CD4-positive, alpha-beta T cell treated with Interferon alpha-2 for 1 hour (primary cell): ENCODE data around the gene KRT75.
"Not testable (repeated sequence)": the region's sequence is repeated elsewhere in the genome, so short reads cannot be mapped to it uniquely, and the experiment has no call there.

Experiments
- DNase-seq, 2 donors: peaks; one replicate each; pipeline ENCODE4 v3.0.0-alpha.2; 2020 to 2022

KRT75 gene

DNA sequence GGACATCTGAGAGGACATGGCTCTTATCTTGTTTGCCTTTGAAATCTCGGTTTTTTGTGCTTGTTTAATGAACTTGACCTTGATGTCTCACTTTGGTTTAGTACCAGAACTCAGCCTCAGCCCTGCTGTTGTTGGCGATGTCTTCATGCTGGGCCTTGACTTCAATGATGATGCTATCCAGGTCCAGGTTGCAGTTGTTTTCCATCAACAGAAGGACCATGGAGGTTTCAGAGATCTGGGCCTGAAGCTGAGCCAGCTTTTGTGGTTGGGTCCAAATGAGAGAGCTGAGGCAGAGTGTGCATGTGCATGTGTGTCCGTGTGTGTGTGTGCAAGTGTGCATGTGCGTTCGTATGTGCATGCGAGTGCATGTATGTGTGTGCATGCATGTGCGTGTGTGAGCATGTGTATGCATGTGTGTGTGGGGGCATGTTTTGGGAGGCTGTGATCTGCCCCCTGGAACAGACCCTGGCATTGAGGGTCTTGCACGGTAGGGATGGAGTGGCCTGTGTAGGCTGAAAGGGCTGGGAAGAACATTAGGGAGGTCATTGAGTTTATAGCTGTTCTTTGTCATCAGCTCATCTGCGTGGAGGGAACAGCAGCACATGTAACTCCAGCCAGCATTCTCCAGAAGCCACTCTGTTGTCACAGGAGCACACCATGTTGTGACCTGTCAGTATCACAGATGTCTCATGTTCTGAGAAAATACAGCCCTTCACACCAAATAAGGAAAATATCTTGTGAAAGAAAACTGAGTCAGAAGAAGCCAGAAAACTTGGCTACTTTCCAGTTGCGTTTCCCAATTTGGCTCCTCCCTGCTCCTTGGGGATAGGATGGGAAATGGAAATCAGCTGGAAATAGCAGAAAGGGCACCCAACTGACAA, 18.1 kb downstream of the KRT75 start:
- no peak for DNase-seq

DNA sequence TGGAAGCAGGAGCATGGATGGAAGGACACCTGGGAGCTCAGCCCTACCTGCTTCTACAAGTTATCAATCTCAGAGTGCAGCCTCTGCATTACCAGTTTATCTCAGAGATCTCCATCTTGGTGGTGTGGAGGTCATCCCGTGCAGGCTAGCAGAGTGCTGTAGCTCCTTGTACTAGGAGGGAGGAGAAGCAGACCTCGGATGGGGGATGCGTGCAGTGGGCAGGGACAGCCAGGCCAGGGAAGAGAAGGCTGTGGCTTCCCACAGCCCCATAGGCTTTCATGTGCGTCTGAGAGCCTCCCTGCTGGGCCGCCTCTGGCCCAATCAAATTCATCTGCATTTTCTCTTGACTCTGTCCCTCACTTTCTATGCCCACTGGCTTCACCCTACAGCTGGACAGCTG, 19.2 kb downstream of the KRT75 start:
- DNase-seq: no peak

DNA sequence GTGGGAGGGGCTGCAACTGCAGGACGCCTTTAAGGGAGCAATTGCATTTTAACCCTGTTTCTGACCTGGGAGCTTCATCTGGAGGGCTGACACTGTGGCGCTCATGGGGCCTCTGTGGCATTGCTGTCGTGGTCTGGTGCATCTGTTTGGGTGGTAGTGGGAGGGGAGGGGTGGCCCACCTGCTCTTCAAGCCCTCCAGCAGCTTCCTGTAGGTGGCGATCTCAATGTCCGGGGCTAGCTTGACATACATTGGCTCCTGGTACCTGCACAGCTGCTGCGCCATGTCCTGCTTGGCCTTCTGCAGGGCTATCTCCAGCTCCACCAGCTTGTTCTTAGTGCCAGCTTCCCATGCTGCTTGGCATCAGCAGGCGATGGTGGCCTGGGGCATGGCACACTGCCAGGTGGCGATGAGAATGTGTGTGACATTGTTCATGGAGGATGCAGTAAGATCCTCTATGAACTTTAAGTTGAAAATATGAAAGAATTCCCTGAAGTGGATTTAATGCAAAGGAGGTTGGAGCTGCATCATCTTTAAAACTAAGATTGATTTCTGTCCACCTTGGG, 20.3 kb downstream of the KRT75 start:
- DNase-seq: no peak

DNA sequence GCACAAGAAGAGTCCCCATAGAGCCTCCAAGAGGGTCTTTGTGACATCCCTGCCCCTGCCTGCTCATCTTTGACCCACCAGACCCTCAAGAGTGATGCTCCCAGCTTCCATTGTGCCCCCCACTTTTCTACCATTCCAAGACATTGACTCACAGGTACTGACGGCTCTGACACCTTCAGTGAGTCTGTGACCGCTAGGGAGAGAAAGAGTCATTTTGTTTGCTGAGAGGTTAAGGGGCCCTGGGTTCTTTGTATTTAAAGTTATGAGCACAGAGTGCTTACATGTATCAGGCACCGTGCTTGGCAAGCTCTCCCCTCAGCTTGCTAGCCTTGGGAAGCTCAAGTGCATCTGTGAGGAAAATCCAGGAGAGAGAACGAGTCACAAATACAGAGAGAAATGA, 21.0 kb downstream of the KRT75 start:
- no peak for DNase-seq

DNA sequence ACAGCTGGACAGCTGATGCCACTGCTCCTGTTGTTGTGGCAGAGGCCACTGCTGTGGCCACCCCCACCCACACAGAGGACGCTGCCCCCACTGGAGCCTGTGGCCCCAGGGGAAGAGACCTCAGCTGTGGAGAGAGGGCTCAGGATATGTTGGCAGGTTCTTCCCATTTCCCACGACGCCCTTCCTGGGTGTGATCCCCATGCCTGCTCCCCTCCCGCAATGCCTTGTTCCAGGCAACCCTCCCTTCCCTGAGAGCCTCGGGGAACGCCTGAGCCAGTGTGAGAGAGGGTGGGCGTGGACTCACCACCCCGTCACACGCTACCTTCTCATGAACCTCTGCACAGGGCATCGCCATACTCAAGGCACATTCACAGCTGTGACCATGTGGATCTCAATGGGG, 22.4 kb downstream of the KRT75 start:
- no peak for DNase-seq

DNA sequence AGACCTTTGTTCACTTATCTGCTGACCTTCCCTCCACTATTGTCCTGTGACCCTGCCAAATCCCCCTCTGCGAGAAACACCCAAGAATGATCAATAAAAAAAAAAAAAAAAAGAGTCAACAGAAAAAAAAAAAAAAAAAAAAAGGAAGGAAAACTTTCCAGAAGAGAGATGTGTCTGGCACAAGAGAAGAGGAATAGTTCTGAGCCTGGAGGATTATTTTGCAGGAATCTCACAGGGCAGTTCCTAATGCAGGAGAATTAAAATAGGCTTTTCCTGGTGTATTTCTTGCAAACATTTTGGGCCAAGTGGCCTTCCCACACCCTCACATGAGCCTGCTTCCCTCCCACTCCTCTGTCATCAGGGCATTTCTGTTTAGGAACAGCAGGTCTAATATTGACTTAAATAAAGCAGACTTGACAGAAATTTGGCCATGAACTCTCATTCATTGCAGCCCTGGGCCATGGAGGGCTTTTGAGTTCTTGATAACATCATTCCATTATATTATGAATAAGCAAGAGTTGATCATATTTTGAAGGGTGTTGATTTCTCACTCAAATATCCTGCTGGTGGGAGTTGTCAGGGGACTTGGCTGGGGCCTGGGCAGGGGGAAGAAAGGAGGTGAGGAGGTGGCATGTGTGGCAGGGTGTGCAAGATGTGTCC, 23.5 kb downstream of the KRT75 start:
- not testable (repeated sequence) for DNase-seq

DNA sequence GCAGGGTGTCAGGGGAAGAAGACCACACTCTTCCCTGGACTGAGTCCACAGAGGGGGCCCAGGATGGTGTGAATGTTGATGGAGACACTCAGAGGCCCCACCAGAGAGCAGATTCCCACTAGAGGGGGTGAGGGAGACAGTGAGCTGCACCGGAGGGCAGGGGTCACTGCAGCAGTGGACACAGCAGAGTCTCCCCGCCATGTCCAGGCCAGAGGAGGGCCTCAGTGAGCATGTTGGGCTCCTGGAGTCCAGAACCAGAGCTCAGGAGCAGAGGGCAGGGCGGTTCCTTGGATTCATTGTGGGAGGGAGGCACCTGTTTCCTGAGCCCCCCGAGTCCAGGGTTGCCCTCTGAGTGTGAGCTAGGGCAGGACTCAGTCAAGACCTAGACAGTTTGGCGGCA, 26.3 kb downstream of the KRT75 start:
- no peak for DNase-seq

DNA sequence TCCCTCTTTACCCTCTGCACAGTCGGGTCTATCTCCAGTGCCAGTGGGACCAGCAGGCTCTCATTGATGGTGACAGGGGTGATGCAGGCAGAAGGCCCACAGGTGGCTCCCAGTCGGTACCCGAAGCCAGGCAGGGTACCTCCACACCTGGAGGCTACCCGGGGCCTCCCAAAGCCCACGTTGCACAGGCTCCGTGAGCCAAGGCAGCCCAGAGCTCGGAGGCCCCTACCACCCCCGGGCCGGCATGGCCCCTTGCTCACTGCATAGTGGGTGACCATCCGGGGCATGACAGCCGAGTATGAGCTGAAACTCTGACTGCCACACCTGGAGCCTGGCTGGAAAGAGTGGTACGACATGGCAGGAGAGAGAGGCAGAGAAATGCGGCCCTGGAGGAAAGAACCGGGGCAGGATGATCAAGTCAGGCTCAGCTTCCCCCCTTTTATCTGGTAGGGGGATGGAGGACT, 28.2 kb downstream of the KRT75 start, which contains the start of gene KRT82:
Gene KRT82, minus strand, starts transcription at position 414 of the 464 bp plus-strand sequence. Its CDS starts 58 bp downstream, at position 356.
- DNase-seq: no peak

DNA sequence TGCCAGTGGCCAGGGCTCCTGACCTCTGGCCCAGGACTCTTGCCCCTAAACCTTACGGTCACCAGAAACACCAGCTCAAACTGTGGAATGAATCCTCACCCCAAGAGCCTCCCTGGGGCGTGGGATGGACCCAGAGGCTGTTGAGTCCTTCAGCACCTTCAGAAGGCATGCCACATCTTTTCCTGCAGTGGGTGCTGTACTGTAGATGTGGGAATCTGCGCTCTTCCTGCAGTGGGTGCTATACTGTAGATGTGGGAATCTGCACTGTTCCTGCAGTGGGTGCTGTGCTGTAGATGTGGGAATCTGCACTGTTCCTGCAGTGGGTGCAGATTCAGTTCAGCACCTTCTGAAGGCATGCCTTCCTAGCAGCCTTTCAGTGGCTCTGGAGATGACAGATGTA, 29.2 kb downstream of the KRT75 start:
- no peak for DNase-seq

DNA sequence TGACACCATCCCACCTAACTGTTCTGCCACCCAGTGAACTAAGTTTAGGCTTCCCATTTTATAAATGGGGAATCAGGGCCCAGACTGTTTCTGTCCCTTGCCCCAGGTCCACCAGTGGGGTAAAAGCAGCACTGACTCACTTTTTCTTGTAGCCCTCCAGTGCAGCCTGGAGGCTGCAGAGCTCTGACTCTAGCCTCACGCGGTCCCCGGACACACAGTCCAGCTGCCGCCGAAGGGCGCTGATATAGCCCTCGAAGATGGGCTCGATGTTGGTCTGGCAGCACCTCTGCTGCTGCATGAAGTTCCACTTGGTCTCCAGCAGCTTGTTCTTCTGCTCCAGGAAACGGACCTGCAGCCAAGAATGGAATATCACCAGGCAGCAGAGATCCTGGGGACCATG, 30.6 kb downstream of the KRT75 start:
- DNase-seq: no peak

DNA sequence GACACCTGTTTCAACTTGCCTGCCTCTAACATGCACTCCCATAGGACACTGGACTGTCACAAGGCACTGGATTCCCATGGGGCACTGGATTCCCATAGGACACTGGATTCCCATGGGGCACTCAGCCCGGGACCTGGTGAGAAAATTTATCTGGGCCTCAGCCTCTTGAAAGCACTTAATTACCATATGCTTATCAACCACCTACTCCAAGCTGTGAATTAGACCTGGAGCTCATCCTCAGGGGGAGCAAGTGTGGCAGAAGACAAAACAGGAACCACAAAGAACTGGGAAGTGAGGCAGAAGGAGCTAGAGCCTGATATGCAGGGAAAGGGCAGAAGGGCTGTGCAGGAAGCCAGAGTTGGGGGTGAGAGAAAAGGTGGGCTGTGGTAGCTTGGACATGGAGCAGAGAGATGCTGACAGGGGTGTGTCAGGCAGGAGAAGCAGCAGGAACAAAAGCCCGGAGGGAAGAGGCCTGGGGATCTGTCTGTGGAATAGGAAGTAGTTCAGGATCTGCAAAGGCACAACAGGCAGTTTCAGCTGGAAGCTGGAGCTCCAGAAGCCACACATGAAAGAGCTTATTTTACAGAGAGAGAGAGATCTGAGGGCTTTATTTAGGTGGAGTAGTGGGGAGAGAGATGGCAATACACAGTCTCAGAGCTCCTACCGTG, 31.2 kb downstream of the KRT75 start:
- DNase-seq: no peak

DNA sequence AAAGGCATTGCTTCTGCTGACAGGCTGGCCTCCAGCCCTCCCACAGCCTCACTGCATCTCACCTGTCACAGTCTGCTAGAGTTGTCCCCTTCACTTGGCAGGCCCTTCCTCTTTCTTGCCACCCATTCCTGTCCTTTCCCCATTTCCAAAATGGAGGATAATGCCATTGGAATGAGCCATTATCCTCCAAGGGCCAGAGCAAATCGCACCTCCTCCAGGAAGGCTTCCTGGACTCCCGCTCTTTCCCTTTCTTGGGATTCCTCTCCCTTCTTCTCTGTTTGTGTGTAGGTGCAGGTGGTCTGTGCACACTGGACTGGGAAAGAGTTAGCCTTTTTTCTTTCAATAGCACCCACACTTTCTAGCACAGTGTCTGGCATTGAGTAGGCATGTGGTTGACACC, 31.8 kb downstream of the KRT75 start:
- DNase-seq: no peak

DNA sequence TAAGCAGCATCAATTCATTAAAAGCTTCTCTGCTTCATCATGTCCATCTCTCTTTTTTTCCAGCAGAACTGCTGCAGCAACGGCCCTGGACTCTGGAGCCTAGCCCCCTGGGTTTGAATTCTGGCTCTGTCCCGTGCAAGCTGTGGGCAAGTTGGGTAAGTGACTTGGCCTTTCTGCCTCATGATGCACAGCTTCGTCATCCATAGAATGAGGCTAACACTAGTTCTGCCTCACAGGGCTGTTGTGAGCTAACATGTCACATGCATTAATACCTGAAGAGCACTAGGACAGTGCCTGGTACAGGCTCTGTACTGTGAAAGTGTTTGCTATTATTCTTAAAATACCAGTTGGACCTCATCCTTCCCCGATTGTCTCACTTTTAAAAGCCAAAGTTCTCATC, 32.2 kb downstream of the KRT75 start:
- no peak for DNase-seq

DNA sequence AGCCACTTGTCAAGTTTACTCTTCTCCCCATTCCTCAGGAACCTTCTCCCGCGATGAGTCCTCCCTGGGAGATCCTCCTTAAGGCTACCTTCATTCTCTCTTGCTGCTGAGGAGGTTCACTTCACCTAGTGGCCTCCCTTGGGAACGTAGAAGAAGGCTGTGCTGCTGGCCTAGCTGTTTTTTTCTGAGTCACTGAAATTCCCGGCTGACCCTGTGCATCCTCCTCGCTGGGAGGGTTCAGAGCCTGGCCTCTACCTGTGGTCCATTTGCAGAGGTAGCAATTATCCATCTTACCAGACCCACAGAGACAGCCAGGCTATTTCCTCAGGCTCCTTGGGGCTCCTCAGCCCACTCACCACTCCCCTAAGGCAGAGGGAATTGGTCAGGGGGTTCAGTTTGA, 32.6 kb downstream of the KRT75 start:
- no peak for DNase-seq

DNA sequence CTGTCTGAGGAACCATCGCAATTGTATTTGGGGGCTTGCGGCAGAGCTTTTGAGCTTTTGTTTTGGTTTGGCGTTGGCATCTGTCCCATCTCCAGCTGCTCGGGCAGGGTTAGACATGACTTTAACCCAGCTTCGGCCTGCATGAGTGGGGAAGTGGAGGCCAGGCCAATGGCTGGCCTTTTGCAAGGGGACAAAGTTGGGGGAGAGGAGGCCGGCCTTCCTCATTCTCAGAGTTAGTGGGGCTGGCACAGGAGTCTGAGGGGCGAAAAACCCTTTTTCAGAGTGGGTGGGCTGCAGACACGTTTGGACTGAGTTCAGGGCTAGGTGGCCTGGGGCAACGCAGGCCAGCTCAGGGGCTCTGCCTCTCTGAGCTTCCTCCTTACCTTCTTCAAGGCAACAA, 33.3 kb downstream of the KRT75 start:
- no peak for DNase-seq

DNA sequence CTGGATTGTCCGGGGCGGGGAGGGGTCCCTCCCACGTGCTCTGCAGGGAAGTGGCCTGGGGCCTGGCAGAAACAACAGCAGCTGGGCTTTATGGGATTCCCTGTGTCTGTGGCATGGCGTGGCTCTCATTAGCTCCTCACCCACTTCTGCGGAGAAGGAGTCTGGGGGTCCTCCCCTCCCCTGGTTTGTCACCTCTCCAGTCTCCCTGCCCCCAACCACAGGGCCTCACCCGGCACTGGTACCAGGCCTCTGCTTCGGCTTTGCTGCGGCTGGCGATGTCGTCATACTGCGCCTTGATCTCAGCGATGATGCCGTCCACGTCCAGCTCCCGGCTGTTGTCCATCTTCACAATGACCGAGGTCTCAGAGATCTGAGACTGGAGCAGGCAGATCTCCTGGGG, 34.4 kb downstream of the KRT75 start:
- DNase-seq: no peak

DNA sequence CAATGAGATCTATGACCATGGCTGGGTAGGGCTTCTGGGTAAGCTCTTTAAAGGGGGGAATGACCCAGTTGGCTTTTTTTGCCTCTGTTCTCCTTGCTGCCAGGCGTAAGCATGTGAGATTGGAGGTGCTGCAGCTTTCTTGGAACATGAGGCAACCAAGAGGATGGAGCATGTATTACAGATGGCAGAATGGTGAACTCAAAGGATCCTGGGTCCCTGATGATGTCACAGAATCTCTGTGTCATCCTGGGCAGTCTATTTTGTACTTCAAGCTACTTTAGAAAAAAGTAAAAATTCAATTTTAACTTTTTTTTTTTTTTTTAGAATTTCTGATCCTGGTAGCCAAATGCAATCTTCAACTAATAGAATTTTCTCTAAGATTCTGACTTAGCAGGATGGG, 36.0 kb downstream of the KRT75 start:
- DNase-seq: no peak

DNA sequence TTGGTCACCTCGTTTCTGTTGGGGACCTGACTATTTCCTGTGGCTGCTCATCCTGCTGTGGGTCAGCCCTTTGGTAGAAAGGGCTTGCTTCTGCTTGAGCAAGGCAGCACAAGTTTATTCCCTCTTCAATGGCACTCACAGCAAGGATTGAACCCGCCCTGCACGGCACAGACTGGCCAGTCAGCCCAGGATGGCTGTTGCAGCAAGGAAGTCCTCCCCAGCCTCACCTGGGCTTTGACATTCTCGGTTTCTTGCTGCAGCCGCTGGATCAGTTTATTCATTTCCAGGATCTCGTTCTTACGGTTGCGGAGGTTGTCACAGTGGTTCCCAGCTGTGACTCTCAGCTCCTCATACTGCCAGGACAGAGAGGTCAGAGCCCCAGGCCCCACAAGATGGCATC, 37.5 kb downstream of the KRT75 start:
- no peak for DNase-seq

DNA sequence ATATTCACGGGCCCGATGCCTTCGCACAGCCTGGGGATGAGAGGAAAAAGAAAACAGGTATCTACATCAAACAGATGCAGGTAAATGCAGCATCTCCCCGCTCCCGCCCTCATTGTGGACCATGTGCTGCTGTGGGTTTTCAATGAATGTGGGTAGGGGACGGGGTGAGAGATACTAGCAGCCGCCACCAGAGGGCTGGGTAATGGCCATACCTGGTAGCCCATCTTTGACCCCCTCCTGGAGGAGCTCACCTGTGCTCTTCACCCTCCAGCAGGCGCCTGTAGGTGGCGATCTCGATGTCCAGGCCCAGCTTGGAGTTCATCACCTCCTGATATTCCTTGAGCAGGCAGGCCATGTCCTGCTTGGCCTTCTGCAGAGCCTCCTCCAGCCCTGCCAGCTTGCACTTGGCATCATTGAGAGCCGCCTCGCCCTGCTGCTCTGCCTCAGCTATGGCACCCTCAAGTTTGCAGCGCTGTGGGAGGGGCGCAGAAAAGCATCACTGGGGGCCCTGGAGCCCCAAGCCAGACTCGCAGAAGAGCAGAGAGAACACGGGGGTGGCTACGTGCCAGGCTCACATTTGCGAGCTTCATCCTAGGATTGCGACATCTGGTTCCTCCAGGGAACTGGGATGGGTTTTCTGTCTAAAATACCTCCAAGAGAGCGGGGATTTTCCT, 38.3 kb downstream of the KRT75 start:
- DNase-seq: no peak

DNA sequence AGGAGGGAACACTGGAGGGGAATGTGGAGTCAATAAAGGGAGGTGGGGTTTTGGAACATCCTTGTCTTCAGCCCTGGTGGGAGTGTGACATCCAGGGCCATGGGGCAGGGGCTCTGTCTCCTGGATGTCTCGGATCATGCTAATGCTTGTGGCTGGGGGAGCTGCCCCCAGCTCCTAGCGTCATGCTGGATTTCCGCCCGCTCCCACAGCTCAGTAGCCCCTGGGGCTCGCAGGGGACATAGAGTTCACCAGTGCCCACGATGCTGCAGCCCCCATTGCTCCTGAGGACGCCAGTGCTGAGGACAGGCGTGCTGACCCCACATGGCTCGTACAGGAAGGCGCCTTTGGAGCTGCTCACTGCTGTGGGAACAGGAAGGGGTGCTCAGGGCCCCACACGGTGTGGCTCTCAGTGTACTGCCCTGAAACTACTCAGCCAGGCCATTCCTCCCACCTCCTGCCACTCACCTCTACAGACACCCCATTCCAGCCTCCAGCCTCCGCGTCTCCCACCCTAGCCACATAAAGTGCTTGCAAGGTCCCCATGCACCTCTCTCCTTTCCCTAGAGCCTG, 39.2 kb downstream of the KRT75 start:
- DNase-seq: no peak

DNA sequence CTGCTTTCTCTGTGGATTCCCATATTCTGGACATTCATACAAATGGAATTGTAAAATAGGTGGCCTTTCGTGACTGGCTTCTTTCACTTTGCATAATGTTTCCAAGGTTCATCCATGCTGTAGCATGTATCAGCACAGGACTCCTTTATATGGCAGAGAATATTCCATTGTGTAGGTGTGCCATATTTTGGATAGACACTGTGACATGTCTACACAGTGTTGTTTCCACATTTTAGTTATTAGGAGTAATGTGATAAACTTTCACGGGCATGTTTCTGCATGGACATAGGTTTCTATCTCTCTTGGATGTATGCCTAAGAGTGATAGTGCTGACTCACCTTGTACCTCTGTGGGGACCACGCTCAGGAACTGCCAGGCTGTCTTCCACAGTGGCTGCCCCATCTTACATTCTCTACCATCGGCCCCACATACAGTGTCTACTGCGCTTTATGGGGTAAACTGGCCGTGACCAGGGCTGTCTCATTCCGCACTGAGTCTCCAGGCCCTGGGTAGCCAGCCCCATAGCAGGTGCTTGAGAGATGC, 41.6 kb downstream of the KRT75 start:
- DNase-seq: no peak

DNA sequence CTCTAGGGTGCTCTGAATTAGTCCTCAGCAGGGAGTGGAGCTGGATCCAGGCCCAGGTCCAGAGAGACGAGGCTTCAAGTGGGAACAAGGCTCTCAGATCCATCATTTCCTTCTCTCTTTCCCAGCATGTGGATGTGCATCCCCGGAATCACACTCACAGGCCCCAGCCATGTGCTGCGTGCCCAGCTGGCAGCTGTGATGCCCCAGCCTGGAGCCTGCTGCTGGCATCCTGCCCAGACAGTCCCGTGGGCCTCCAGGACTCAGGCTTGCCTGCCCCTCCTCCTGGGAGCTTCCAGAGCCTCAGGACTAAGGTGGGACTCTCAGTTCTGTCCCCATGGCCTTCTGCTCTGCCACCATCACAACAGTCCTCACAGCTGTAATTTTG, 42.6 kb downstream of the KRT75 start:
- no peak for DNase-seq
